CD4-positive, alpha-beta T cell treated with Interleukin-17A for 4 hours (primary cell): ENCODE data around the gene PLEKHM1.
"Not testable (repeated sequence)": the region's sequence is repeated elsewhere in the genome, so short reads cannot be mapped to it uniquely, and the experiment has no call there.

Experiments
- DNase-seq: peaks from one replicate; pipeline ENCODE4 v3.0.0-alpha.2; 2020; ENCODE audit warnings: mixed read lengths

Gene PLEKHM1

DNA sequence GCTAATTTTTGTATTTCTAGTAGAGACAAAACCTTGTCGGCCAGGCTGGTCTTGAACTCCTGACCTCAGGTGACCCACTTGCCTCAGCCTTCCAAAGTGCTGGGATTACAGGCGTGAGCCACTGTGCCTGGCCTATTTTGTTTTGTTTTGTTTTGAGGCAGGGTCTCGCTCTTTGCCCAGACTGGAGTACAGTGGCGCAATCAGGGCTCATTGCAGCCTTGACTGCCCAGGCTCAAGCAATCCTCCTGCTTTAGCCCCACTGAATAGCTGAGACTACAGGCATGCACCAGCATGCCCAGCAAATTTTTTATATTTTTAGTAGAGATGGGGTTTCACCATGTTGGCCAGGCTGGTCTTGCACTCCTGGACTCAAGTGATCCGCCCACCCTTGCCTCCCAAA is 30.1 kb downstream of the PLEKHM1 start:
- not testable (repeated sequence) for DNase-seq

- not testable (repeated sequence) for DNase-seq
Observed at GRCh38 chr17:45454341-45454740, 36.2 kb downstream of the PLEKHM1 start.

DNA sequence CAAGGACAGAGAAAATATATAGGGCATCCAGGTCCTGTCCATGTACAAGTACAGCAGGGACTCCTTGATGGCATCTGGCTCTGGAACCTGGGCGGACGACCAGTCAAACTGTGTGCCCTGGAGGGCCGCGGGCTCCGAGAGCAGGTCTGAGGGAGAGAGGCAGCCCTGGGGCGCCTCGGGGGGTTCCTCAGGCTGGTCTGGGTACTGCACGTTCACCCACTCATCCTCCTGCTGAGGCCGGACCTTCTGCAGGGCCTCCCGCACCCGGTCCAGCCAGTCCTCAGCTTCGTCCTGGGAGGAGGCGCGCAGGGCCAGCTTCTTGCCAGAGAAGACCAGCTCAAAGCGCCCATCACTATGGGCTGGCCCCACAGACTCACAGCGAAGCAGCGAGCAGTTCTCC is 36.8 kb downstream of the PLEKHM1 start:
- not testable (repeated sequence) for DNase-seq

DNA sequence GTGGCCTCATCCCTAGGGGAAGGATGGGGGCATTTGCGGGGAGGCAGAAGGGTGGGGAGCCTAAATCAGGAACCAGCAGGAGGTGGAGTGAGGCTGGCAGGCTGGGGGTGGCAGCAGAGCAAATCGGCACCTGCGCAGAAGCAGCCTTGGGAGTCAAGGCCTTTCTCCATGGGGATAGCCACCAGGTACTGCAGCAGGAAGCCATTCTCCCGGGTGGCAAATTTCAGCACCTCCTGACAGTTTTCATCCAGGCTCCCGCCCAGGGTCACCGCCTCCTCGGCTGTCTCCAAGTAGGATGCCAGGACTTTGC is 37.3 kb downstream of the PLEKHM1 start:
- not testable (repeated sequence) for DNase-seq

GRCh38 chr17:45452329-45453224 is 37.9 kb downstream of the PLEKHM1 start:
- not testable (repeated sequence) for DNase-seq

DNA sequence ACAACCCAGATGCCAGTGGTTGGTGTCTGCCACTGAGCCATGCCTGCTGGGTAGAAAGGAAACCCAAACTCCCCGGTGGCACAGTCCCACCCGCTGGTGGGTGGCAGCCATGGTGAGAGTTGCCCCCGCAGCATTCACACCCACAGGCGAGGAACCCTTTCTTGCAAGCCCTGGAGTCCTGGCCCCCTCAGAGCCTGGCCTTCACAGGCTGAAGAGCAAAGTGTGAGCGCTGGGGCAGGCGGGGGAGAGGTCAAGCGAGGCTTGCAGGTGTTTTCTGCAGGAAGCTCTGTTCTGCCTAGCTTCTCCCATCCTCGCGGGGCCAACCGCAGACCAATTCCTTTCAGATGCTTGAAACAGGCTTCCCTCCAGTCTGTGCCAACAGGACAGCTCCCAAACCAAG is 38.9 kb downstream of the PLEKHM1 start:
- DNase-seq, result not testable (repeated sequence)

- no peak for DNase-seq
Observed at GRCh38 chr17:45451131-45451530, 39.4 kb downstream of the PLEKHM1 start.

DNA sequence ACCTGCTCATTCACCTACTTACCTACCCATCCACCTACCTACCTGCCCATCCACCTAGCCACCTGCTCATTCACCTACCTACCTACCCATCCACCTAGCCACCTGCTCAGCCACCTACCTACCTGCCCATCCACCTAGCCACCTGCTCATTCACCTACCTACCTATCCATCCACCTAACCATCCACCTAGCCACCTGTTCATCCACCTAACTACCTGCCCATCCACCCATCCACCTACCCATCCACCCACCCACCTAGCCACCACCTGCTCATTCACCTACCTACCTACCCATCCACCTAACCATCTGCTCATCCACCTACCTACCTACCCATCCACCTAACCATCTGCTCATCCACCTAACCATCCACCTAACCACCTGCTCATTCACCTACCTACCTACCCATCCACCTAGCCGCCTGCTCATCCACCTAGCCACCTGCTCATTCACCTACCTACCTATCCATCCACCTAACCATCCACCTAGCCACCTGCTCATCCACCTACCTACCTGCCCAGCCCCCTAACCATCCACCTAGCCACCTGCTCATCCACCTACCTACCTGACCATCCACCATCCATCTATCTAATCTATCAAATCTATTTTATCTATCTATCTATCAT is 40.7 kb downstream of the PLEKHM1 start:
- DNase-seq, result not testable (repeated sequence)

- DNase-seq, result not testable (repeated sequence)
Observed at GRCh38 chr17:45449260-45449659, 41.3 kb downstream of the PLEKHM1 start.

GRCh38 chr17:45448483-45448882 is 42.0 kb downstream of the PLEKHM1 start:
- not testable (repeated sequence) for DNase-seq

DNA sequence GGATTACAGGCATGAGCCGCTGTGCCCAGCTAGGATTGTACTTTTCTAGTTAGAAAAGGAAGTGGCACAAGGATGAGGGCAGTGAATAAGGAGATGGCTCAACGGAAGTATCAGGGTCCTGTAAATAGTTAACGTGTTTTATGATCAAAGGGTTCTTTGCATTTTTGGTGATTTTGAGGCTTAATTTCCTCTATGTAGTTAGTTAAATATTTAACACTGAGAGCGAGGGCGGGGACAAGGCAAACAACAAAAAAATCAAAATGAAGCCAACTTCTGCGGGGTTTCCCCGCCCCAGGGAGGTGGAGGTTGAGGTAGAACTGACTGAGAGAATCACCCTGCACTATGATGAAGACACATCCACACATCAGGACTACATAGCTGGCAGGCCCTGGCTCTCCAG is 42.5 kb downstream of the PLEKHM1 start:
- not testable (repeated sequence) for DNase-seq

- DNase-seq, result not testable (repeated sequence)
Observed at GRCh38 chr17:45447650-45448049, 42.9 kb downstream of the PLEKHM1 start.

DNA sequence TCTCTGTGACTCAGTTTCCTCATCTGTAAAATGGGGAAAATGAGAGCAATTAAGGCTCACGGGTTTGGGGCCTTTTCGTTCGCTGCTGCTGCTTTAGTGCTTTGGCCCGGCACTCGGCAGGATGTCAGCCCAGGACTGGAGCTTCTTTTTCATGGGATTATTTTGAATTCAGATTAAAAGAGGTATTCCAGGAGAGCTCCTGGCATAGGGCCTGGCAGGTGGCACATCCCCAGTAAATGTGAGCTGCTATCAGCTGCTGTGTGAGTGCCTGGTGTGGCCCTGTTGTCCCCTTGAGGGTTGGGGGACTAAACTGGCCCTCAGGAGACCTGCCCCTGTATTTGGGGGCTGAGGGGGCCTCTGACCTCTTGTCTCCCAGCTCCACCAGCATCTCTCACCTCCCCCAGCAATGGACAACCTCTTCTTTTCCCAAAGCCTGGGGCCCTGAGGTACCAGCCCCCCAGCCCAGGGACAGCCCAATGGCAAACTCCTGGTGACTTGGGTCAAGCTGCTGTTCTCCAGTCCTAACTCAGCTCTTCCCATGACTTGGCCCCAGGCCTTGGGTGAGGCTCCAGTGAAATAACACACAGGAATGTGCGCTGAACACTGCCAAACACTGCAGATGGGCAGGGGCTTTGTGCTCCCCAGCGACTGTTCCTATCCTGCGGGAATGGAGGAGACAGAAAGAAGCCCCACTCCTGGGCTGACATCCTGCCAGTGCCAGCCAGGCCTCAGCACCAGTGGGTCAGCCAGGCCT is 43.5 kb downstream of the PLEKHM1 start:
- not testable (repeated sequence) for DNase-seq

DNA sequence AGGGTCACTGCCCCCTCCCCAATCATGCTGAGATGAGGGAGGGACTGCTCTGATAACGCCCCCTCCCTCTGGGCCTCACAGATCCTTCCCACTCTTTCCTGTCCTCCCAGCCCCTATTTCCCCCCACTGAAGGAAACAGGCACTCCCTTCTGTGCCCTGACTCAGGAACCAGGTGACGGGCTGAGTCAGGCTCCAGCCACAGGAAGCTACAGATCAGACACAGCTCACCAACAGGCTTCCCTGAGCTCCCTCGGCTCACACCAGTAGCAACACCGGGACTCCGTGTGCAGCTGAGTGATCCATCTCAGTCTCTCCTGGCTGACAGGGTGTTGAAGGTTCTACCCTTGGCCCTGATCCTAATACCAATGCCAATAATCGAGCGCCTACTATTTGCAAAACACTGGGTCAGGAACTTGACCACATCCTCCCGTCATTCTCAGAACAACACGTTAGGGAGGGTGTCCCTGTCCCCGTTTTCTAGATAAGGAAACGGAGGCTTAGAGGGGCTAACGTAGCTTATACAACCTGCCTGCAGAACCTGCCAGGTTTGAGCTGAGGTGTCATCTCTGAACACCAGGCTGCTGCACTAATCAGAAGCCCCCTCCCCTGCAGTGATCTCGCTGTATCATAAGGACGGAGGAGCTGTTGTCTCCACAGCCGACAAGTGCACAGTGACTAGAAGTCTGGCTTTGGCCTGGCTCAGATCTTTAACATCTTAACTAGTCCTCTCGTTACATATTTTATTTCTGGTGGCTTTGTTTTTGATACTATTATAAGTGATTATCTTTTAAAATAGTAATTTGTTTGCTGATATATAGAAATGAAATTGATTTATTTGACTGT is 44.4 kb downstream of the PLEKHM1 start:
- DNase-seq, result peak; percentile 50

- DNase-seq, result not testable (repeated sequence)
Observed at GRCh38 chr17:45444856-45445820, 45.4 kb downstream of the PLEKHM1 start.

GRCh38 chr17:45444301-45444700 is 46.2 kb downstream of the PLEKHM1 start:
- not testable (repeated sequence) for DNase-seq

GRCh38 chr17:45443371-45444260 is 46.9 kb downstream of the PLEKHM1 start:
- not testable (repeated sequence) for DNase-seq

- DNase-seq, result no peak
Observed at GRCh38 chr17:45441526-45442310, 48.8 kb downstream of the PLEKHM1 start.

GRCh38 chr17:45440839-45441515 is 49.5 kb downstream of the PLEKHM1 start:
- not testable (repeated sequence) for DNase-seq
